WTC11 (cell line): Measurements from ENCODE around the gene PCSK2. TPM values are rescaled to one million over a fixed set of nuclear protein-coding genes. Genes with fewer than 3 reads are reported as not detected.

Source experiments
- ATAC-seq: fragments of 200-7000 bp; cut with Tn5 transposase; 2 replicates; pipeline ENCODE4 v1.10.0; 2021; ENCODE audit warnings: mild to moderate bottlenecking, moderate library complexity
- CTCF ChIA-PET: fragments of 300-600 bp; sonication (Branson Sonifier 250); formaldehyde crosslinking; loops from one replicate; lab custom pipeline; 2021; ENCODE audit warnings: antibody characterized with exemption; lab: Charles Lee
- POLR2A ChIA-PET: fragments of 350-600 bp; sonication (Branson Sonifier 250); formaldehyde crosslinking; loops from one replicate; lab custom pipeline; 2021; ENCODE audit warnings: antibody characterized with exemption; lab: Charles Lee
- DNase-seq: peaks from one replicate; pipeline ENCODE4 v3.0.0; 2021; ENCODE audit warnings: low spot score
- H3K27ac Mint-ChIP-seq: 2 replicates; pipeline ENCODE4 v1.8.0; 2021; ENCODE audit warnings: mixed read lengths
- H3K27me3 Mint-ChIP-seq: 2 replicates; pipeline ENCODE4 v1.8.0; 2021; ENCODE audit warnings: low read depth, mild to moderate bottlenecking, moderate library complexity, mixed read lengths
- H3K36me3 Mint-ChIP-seq: 2 replicates; pipeline ENCODE4 v1.8.0; 2021; ENCODE audit warnings: mixed read lengths
- H3K4me1 Mint-ChIP-seq: 2 replicates; pipeline ENCODE4 v1.8.0; 2022; ENCODE audit warnings: mixed read lengths
- H3K4me3 Mint-ChIP-seq: 2 replicates; pipeline ENCODE4 v1.8.0; 2021; ENCODE audit warnings: mild to moderate bottlenecking, moderate library complexity, mixed read lengths
- H3K9me3 Mint-ChIP-seq: 2 replicates; pipeline ENCODE4 v1.8.0; 2021; ENCODE audit warnings: mixed read lengths
- CDX4 ChIP-seq: fragments of 250-450 bp; sonication (Bioruptor Pico); IDR thresholded peaks from 2 replicates; pipeline ENCODE4 v1.9.0; 2021; ENCODE audit warnings: moderate library complexity, mild to moderate bottlenecking, inconsistent platforms, borderline replicate concordance
- CTCF ChIP-seq: fragments of 200-600 bp; IDR thresholded peaks from 2 replicates; pipeline ENCODE4 v1.8.0; 2022; ENCODE audit warnings: antibody characterized with exemption
- E2F5 ChIP-seq: sonication (generic); formaldehyde crosslinking; IDR thresholded peaks from 2 replicates; pipeline ENCODE4 v1.8.1; 2022; ENCODE audit warnings: mild to moderate bottlenecking, moderate library complexity, missing genetic modification reagents
- HMGA2 ChIP-seq: fragments of 250-450 bp; sonication (Bioruptor Pico); IDR thresholded peaks from 2 replicates; pipeline ENCODE4 v1.4.0; 2021; ENCODE audit warnings: mild to moderate bottlenecking, moderate library complexity
- MXD4 ChIP-seq: fragments of 250-450 bp; sonication (Bioruptor Pico); IDR thresholded peaks from 2 replicates; pipeline ENCODE4 v1.8.0; 2021; ENCODE audit warnings: mild to moderate bottlenecking, moderate library complexity, borderline replicate concordance
- SMAD3 ChIP-seq: sonication (generic); formaldehyde crosslinking; IDR thresholded peaks from 2 replicates; pipeline ENCODE4 v1.8.0; 2022; ENCODE audit warnings: missing genetic modification reagents, mild to moderate bottlenecking, borderline replicate concordance
- SP1 ChIP-seq: sonication (generic); formaldehyde crosslinking; conservative IDR thresholded peaks from 2 replicates; pipeline ENCODE4 v1.8.1; 2022; ENCODE audit warnings: missing genetic modification reagents
- TEAD4 ChIP-seq: sonication (generic); formaldehyde crosslinking; IDR thresholded peaks from 2 replicates; pipeline ENCODE4 v1.8.0; 2022; ENCODE audit warnings: mild to moderate bottlenecking, missing genetic modification reagents
- USF2 ChIP-seq: sonication (generic); formaldehyde crosslinking; IDR thresholded peaks from 2 replicates; pipeline ENCODE4 v1.8.1; 2023; ENCODE audit warnings: mild to moderate bottlenecking, missing genetic modification reagents, moderate library complexity
- ZBTB43 ChIP-seq: sonication (generic); formaldehyde crosslinking; IDR thresholded peaks from 2 replicates; pipeline ENCODE4 v1.8.1; 2023; ENCODE audit warnings: mild to moderate bottlenecking, missing genetic modification reagents
- ZNF423 ChIP-seq: fragments of 250-450 bp; sonication (Bioruptor Pico); IDR thresholded peaks from 2 replicates; pipeline ENCODE4 v2.1.2; 2022; ENCODE audit warnings: mild to moderate bottlenecking, moderate library complexity
- total RNA-seq: library from RNA; stranded (reverse); gene quantifications from 3 replicates; pipeline ENCODE4 v1.2.3, GENCODE V29; 2021

The PCSK2 gene
- total RNA-seq, 1 experiment from 2014 or later = 0.74 TPM

GRCh38 chr20:17431621-17432364 is 205.0 kb downstream of the PCSK2 start:
- DNase-seq = peak; percentile 72
- no peaks in the 10 kb centered on the region for H3K9me3 Mint-ChIP-seq
- TF ChIP-seq CTCF (peak; percentile 93), TEAD4 (no peak)
- CTCF ChIA-PET = interaction anchor here (0.8 to 7.8 kb wide), 26 partner anchors 10 to 631 kb away, joined by 3 to 59 read pairs (median 5); partner anchors contain the start of gene RRBP1
- H3K36me3 Mint-ChIP-seq = no peaks in the 10 kb centered on the region
- peaks cover 25% of the 10 kb centered on the region for H3K4me1 Mint-ChIP-seq
- H3K27me3 Mint-ChIP-seq = no peaks in the 10 kb centered on the region
- POLR2A ChIA-PET = no interaction called here
- peak; percentile 79 for ATAC-seq
- H3K27ac Mint-ChIP-seq = no peak overlapping the region
- H3K4me3 Mint-ChIP-seq = no peak overlapping the region

- Mint-ChIP-seq H3K4me3 (no peak overlapping the region), H3K27me3 (no peaks in the 10 kb centered on the region)
- no peak for ATAC-seq
- DNase-seq = no peak
- TF ChIP-seq HMGA2 (CRISPR knock-in tag) (no peak), SP1 (CRISPR knock-in tag) (no peak), USF2 (CRISPR knock-in tag) (no peak), ZNF423 (CRISPR knock-in tag) (no peak), CTCF (no peak), ZBTB43 (CRISPR knock-in tag) (no peak), CDX4 (no peak), SMAD3 (no peak), MXD4 (no peak)
- TF ChIP-seq, all 79 proteins: peak for 0
- H3K36me3 Mint-ChIP-seq = no peaks in the 10 kb centered on the region
- POLR2A ChIA-PET = no interaction called here
- peaks cover 10% of the 10 kb centered on the region for H3K4me1 Mint-ChIP-seq
- CTCF ChIA-PET = interaction anchor here (1.2 kb wide), 1 partner anchor 9 kb away, joined by 4 read pairs; no protein-coding TSS in a partner anchor
- H3K27ac Mint-ChIP-seq = no peak overlapping the region
- H3K9me3 Mint-ChIP-seq = peaks cover 3% of the 10 kb centered on the region; the same call in 1 of the 2 replicates
Observed at GRCh38 chr20:17436664-17437063, 209.8 kb downstream of the PCSK2 start.

GRCh38 chr20:17437251-17437650 is 210.4 kb downstream of the PCSK2 start:
- no peak for DNase-seq
- no peak for TF ChIP-seq E2F5 (CRISPR knock-in tag)
- TF ChIP-seq, all 79 proteins: peak for 0
- peaks cover 6% of the 10 kb centered on the region for H3K4me1 Mint-ChIP-seq
- ChIA-PET POLR2A (no interaction called here), CTCF (interaction anchor here (1.5 kb wide), 1 partner anchor 633 kb away, joined by 3 read pairs; no protein-coding TSS in a partner anchor)
- H3K27me3 Mint-ChIP-seq = no peaks in the 10 kb centered on the region
- H3K36me3 Mint-ChIP-seq = no peaks in the 10 kb centered on the region
- no peak for ATAC-seq
- H3K27ac Mint-ChIP-seq = no peak overlapping the region
- peaks cover 3% of the 10 kb centered on the region; the same call in 1 of the 2 replicates for H3K9me3 Mint-ChIP-seq
- no peak overlapping the region for H3K4me3 Mint-ChIP-seq
